HepG2 (cell line): ENCODE measurements around the gene CHST2. TPM values are rescaled to one million over a fixed set of nuclear protein-coding genes. Genes with fewer than 3 reads are reported as not detected.
"Not testable (repeated sequence)": the region's sequence is repeated elsewhere in the genome, so short reads cannot be mapped to it uniquely, and the experiment has no call there.

Experiments
- ATAC-seq: fragments of 200-7000 bp; cut with Tn5 transposase; 3 replicates; pipeline ENCODE4 v1.9.1; 2020; ENCODE audit warnings: mild to moderate bottlenecking, moderate library complexity
- BruUV-seq: library from RNA; stranded (reverse); fragments of 400-500 nt; replicated peaks from 2 replicates; lab custom pipeline; 2021; lab: Mats Ljungman, UMichigan
- CTCF ChIA-PET: fragments of 300-600 bp; formaldehyde crosslinking; extraction: SDS; loops from one replicate; lab custom pipeline; 2021; ENCODE audit warnings: low total read pairs, inconsistent platforms, low intra/inter-chr PET ratio; lab: Yijun Ruan, JAX
- POLR2A ChIA-PET: fragments of 350-600 bp; sonication (Branson Sonifier 250); formaldehyde crosslinking; loops from one replicate; lab custom pipeline; 2020; ENCODE audit warnings: antibody characterized with exemption, inconsistent platforms; lab: Yijun Ruan, JAX
- DNase-seq: peaks from one replicate; pipeline ENCODE4 v3.0.0-alpha.2; 2015; ENCODE audit warnings: low spot score
- FAIRE-seq: peaks from 3 replicates; lab custom pipeline; 2011; peaks lifted over from hg19 to GRCh38; lab: Jason Lieb, UNC
- H2AFZ ChIP-seq: one replicate; pipeline ENCODE4 v1.6.1; 2011; ENCODE audit warnings: low read length, inconsistent platforms
- H3K27ac ChIP-seq: fragments of 300-600 bp; 3 replicates; pipeline ENCODE4 v1.8.0; 2011; ENCODE audit warnings: mixed run types, mild to moderate bottlenecking, mixed read lengths, low read length, inconsistent platforms; ENCODE audit not compliant: insufficient read depth; ENCODE audit errors: extremely low read length
- H3K27me3 ChIP-seq, 2 experiments: fragments of 200-600 bp in 1 of 2; 2 replicates in 1 of 2; 3 replicates in 1 of 2; pipeline versions ENCODE4 v1.6.0 to v1.8.0; 2011; ENCODE audit warnings: low read length in 2 of 2, mild to moderate bottlenecking in 2 of 2, moderate library complexity in 2 of 2, inconsistent platforms in 1 of 2; ENCODE audit not compliant: insufficient read depth in 2 of 2, control insufficient read depth in 1 of 2
- H3K36me3 ChIP-seq, 2 experiments: fragments of 200-600 bp in 1 of 2; replicated peaks in 1 of 2; 2 replicates in 1 of 2; 3 replicates in 1 of 2; pipeline versions ENCODE4 v1.5.1 to v1.8.0; 2011; ENCODE audit warnings: low read length in 2 of 2, inconsistent platforms in 1 of 2; ENCODE audit not compliant: insufficient read depth in 2 of 2, control insufficient read depth in 1 of 2
- H3K4me1 ChIP-seq: 2 replicates; pipeline ENCODE4 v1.5.1; 2012; ENCODE audit warnings: low read length, inconsistent platforms; ENCODE audit not compliant: insufficient read depth
- H3K4me2 ChIP-seq: 2 replicates; pipeline ENCODE4 v1.6.0; 2011; ENCODE audit warnings: low read depth, low read length, inconsistent platforms
- H3K4me3 ChIP-seq, 3 experiments: fragments of 200-600 bp in 1 of 3; sonication (generic), shearing (Covaris generic) in 1 of 3; replicated peaks in 1 of 3; 2 replicates each; pipeline ENCODE4 v1.5.1; 2011 to 2016; ENCODE audit warnings: low read length in 3 of 3, inconsistent platforms in 2 of 3, low read depth in 2 of 3, mild to moderate bottlenecking in 2 of 3, control low read depth in 1 of 3, mixed read lengths in 1 of 3; ENCODE audit not compliant: insufficient read depth in 1 of 3
- H3K79me2 ChIP-seq: one replicate; pipeline ENCODE4 v1.6.1; 2011; ENCODE audit warnings: low read length, inconsistent platforms; ENCODE audit not compliant: insufficient read depth
- H3K9ac ChIP-seq: 2 replicates; pipeline ENCODE4 v1.6.0; 2011; ENCODE audit warnings: mild to moderate bottlenecking, low read depth, low read length, inconsistent platforms; ENCODE audit not compliant: insufficient read depth
- H3K9me3 ChIP-seq: 2 replicates; pipeline ENCODE4 v1.5.1; 2012; ENCODE audit warnings: mild to moderate bottlenecking, low read length
- H4K20me1 ChIP-seq: 2 replicates; pipeline ENCODE4 v1.6.0; 2011; ENCODE audit warnings: inconsistent platforms, mild to moderate bottlenecking, low read length, moderate library complexity; ENCODE audit not compliant: insufficient read depth
- BRD4 ChIP-seq: sonication (generic); formaldehyde crosslinking; IDR thresholded peaks from 2 replicates; pipeline ENCODE4 v1.4.0; 2020; ENCODE audit warnings: missing genetic modification reagents
- EP300 ChIP-seq, 3 experiments: sonication (generic) in 1 of 3; formaldehyde crosslinking in 1 of 3; IDR thresholded peaks; 2 replicates each; pipeline versions ENCODE4 v1.5.1 to v1.6.1; 2011 to 2020; ENCODE audit warnings: low read depth in 2 of 3, low read length in 2 of 3, borderline replicate concordance in 1 of 3, improper control_type of control experiment in 1 of 3, mild to moderate bottlenecking in 1 of 3, missing genetic modification reagents in 1 of 3, moderate library complexity in 1 of 3
- HDAC2 ChIP-seq: sonication (generic); formaldehyde crosslinking; IDR thresholded peaks from 2 replicates; pipeline ENCODE4 v1.4.0; 2020; ENCODE audit warnings: missing genetic modification reagents
- ZNF343 ChIP-seq: sonication (generic); formaldehyde crosslinking; IDR thresholded peaks from 2 replicates; pipeline ENCODE4 v1.4.0; 2020; ENCODE audit warnings: mild to moderate bottlenecking, missing genetic modification reagents
- ZNF350 ChIP-seq: sonication (generic); formaldehyde crosslinking; IDR thresholded peaks from 2 replicates; pipeline ENCODE4 v1.4.0; 2020; ENCODE audit warnings: mild to moderate bottlenecking, low read depth, missing genetic modification reagents, borderline replicate concordance
- ZNF460 ChIP-seq: sonication (generic); formaldehyde crosslinking; IDR thresholded peaks from 2 replicates; pipeline ENCODE4 v1.5.1; 2020; ENCODE audit warnings: missing genetic modification reagents, mild to moderate bottlenecking, borderline replicate concordance
- ZNF564 ChIP-seq: sonication (generic); formaldehyde crosslinking; IDR thresholded peaks from 2 replicates; pipeline ENCODE4 v1.8.1; 2023; ENCODE audit warnings: mild to moderate bottlenecking, missing genetic modification reagents
- ZNF644 ChIP-seq: IDR thresholded peaks from 2 replicates; pipeline ENCODE4 v1.6.1; 2016; ENCODE audit warnings: low read depth
- ZNF775 ChIP-seq: sonication (generic); formaldehyde crosslinking; IDR thresholded peaks from 2 replicates; pipeline ENCODE4 v1.4.0; 2020; ENCODE audit warnings: missing genetic modification reagents, mild to moderate bottlenecking, moderate library complexity, borderline replicate concordance
- WGBS: methylation state at CpG from one replicate; pipeline ENCODE4 v1.1.6; 2017; ENCODE audit warnings: low lambda C conversion rate; 5-methylcytosine and 5-hydroxymethylcytosine counted together
- in situ Hi-C: cut with HindIII; loops from 2 replicates; pipeline ENCODE4 v1.10.0; 2017; ENCODE audit warnings: low pct_unique_long_range_greater_than_20kb; ENCODE audit not compliant: extremely low pct_ligation_motif_present
- intact Hi-C: fragments of 100-400 bp; cut with micrococcal nuclease; formaldehyde crosslinking; loops from one replicate; pipeline ENCODE4 v1.10.0; 2022; ENCODE audit not compliant: unreplicated experiment
- polyA plus RNA-seq, 8 experiments: library from polyadenylated mRNA; depleted of rRNA in 3 of 8; stranded (reverse) in 7 of 8; unstranded in 1 of 8; fragments of >200 nt; fragmentation: Illumina TruSeq in 4 of 8; extraction: Trizol in 4 of 8; gene quantifications; 2 replicates each; pipeline versions ENCODE4 v1.2.1 to v1.2.3, GENCODE V29; 2011 to 2016; ENCODE audit warnings: low read depth in 4 of 8, missing spikeins in 1 of 8, mixed read lengths in 1 of 8; ENCODE audit not compliant: insufficient read depth in 1 of 8
- total RNA-seq, 5 experiments: library from RNA; depleted of rRNA; stranded (reverse); fragments of >200 nt; fragmentation: Illumina TruSeq; extraction: Trizol; gene quantifications; 2 replicates each; pipeline ENCODE4 v1.2.3, GENCODE V29; 2016; ENCODE audit warnings: low read depth in 1 of 5
- TF ChIP-seq, protein P1 (sequence below): sonication (generic); formaldehyde crosslinking; IDR thresholded peaks from 2 replicates; pipeline ENCODE4 v1.4.0; 2020; ENCODE audit warnings: missing genetic modification reagents
- TF ChIP-seq, protein P2 (sequence below): sonication (generic); formaldehyde crosslinking; IDR thresholded peaks from 2 replicates; pipeline ENCODE4 v1.8.1; 2023; ENCODE audit warnings: mild to moderate bottlenecking, inconsistent platforms, moderate library complexity, missing genetic modification reagents, borderline replicate concordance
- TF ChIP-seq, protein P3 (sequence below): sonication (generic); formaldehyde crosslinking; IDR thresholded peaks from 2 replicates; pipeline ENCODE4 v1.4.0; 2020; ENCODE audit warnings: missing genetic modification reagents, borderline replicate concordance

Gene CHST2
- total and polyA plus RNA-seq, 2 of the 13 experiments (the other 11 are each of a cell fraction or from before 2014, with no cell fraction given): not detected

DNA sequence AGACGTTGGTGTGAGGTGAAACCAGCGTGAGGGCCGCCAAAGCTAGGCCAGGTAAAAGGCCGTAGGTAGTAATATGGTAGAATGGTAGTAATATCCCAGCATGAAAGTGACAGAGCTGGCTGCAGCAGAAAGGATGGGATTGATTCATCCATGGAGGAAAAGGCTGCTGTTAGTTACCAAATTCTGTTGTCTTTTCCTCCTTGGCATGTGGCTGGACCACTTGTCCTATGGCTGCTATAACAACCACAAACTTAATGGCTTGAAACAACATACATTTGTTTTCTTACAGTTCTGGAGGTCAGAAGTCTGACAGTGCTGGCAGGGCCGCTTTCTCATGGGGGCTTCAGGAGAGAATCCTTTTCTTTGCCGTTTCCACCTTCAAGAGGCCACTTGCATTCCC, 47.8 kb upstream of the CHST2 start:
- Histone ChIP-seq H4K20me1 (no peaks in the 10 kb centered on the region), H3K79me2 (no peaks in the 10 kb centered on the region), H3K36me3 (no peaks in the 10 kb centered on the region), H3K9ac (no peak overlapping the region), H3K27me3 (no peaks in the 10 kb centered on the region; a peak in 2 of 5 replicates), H2AFZ (no peak overlapping the region), H3K9me3 (no peaks in the 10 kb centered on the region), H3K4me1 (peaks cover 10% of the 10 kb centered on the region), H3K27ac (no peak overlapping the region), H3K4me2 (no peak overlapping the region), H3K4me3 (no peak overlapping the region)
- POLR2A ChIA-PET: no interaction called here
- in situ Hi-C loops: no loop called here
- WGBS: 71% methylated on average over 6 of the region's 6 CpGs
- FAIRE-seq: no peak
- peak; percentile 8; the same call in 2 of the 3 replicates for ATAC-seq
- DNase-seq: no peak
- no TSS peak for BruUV-seq
- intact Hi-C loops: loop anchor here (10.0 kb wide), 1 partner anchor 573 kb away; no protein-coding TSS in a partner anchor
- CTCF ChIA-PET: no interaction called here
- TF ChIP-seq EP300 (IDR thresholded peaks at IDR 0.05; ENCODE audit: low read depth in 2 of 2, low read length in 2 of 2): no peak
- TF ChIP-seq EP300 (CRISPR knock-in tag; IDR thresholded peaks at IDR 0.05; ENCODE audit: borderline replicate concordance): no peak
- TF ChIP-seq ZNF644 (CRISPR knock-in tag): no peak
- no peak for TF ChIP-seq BRD4 (CRISPR knock-in tag)
- TF ChIP-seq, protein P1, sequence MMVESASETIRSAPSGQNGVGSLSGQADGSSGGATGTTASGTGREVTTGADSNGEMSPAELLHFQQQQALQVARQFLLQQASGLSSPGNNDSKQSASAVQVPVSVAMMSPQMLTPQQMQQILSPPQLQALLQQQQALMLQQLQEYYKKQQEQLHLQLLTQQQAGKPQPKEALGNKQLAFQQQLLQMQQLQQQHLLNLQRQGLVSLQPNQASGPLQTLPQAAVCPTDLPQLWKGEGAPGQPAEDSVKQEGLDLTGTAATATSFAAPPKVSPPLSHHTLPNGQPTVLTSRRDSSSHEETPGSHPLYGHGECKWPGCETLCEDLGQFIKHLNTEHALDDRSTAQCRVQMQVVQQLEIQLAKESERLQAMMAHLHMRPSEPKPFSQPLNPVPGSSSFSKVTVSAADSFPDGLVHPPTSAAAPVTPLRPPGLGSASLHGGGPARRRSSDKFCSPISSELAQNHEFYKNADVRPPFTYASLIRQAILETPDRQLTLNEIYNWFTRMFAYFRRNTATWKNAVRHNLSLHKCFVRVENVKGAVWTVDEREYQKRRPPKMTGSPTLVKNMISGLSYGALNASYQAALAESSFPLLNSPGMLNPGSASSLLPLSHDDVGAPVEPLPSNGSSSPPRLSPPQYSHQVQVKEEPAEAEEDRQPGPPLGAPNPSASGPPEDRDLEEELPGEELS: no peak
- TF ChIP-seq, protein P2, sequence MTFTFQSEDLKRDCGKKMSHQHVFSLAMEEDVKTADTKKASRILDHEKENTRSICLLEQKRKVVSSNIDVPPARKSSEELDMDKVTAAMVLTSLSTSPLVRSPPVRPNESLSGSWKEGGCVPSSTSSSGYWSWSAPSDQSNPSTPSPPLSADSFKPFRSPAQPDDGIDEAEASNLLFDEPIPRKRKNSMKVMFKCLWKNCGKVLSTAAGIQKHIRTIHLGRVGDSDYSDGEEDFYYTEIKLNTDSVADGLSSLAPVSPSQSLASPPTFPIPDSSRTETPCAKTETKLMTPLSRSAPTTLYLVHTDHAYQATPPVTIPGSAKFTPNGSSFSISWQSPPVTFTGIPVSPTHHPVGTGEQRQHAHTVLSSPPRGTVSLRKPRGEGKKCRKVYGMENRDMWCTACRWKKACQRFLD: no peak
- no peak for TF ChIP-seq ZNF343 (CRISPR knock-in tag)
- no peak for TF ChIP-seq ZNF350 (CRISPR knock-in tag)
- no peak for TF ChIP-seq HDAC2
- no peak for TF ChIP-seq ZNF564 (CRISPR knock-in tag)
- TF ChIP-seq, protein P3, sequence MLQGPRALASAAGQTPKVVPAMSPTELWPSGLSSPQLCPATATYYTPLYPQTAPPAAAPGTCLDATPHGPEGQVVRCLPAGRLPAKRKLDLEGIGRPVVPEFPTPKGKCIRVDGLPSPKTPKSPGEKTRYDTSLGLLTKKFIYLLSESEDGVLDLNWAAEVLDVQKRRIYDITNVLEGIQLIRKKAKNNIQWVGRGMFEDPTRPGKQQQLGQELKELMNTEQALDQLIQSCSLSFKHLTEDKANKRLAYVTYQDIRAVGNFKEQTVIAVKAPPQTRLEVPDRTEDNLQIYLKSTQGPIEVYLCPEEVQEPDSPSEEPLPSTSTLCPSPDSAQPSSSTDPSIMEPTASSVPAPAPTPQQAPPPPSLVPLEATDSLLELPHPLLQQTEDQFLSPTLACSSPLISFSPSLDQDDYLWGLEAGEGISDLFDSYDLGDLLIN (CRISPR knock-in tag): no peak
- TF ChIP-seq ZNF460 (CRISPR knock-in tag): no peak
- no peak for TF ChIP-seq ZNF775 (CRISPR knock-in tag)

DNA sequence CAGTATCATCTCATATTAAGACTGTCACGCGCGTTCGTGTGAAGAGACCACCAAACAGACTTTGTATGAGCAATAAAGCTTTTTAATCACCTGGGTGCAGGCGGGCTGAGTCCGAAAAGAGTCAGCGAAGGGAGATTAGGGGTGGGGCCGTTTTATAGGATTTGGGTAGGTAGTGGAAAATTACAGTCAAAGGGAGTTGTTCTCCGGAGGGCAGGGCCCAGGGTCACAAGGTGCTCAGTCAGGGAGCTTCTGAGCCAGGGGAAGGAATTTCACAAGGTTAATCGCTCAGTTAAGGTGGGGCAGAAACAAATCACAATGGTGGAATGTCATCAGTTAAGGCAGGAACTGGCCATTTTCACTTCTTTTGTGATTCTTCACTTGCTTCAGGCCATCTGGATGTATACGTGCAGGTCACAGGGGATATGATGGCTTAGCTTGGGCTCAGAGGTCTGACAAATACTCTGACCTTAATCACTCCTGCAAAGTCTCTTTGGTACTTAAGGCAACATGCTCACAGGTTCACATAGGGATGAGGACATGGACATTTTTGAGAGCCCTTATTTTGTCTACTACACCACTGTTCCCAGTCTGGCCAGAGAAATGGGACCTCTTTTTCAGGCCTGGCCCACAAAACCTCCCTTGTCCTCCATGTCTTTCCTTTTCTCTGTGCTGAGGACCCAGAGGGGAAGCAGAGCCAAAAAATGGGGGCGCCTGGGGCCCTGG, 47.1 kb upstream of the CHST2 start:
- H3K4me1 ChIP-seq: peaks cover 10% of the 10 kb centered on the region
- POLR2A ChIA-PET, FAIRE-seq, in situ Hi-C loops, BruUV-seq, H2AFZ ChIP-seq, DNase-seq, CTCF ChIA-PET, H3K27me3 ChIP-seq, H3K27ac ChIP-seq, H3K4me3 ChIP-seq, H3K9ac ChIP-seq, H4K20me1 ChIP-seq, H3K4me2 ChIP-seq, H3K79me2 ChIP-seq, H3K36me3 ChIP-seq, ATAC-seq, H3K9me3 ChIP-seq: not testable (repeated sequence)
- WGBS: 71% methylated on average over 12 of the region's 12 CpGs
- intact Hi-C loops: loop anchor here (10.0 kb wide), 1 partner anchor 572 kb away; no protein-coding TSS in a partner anchor
